Spleen (tissue), 7 donors: ENCODE results near the gene TANC1.

Source experiments
- CTCF ChIP-seq, 11 experiments: fragments of 200-600 bp in 7 of 11; fragments of 450-650 bp in 4 of 11; sonication (generic) in 4 of 11; IDR thresholded peaks in 8 of 11; conservative IDR thresholded peaks in 3 of 11; 1 replicate in 7 of 11; 2 replicates in 4 of 11; pipeline versions ENCODE4 v1.4.0 to v1.8.0; 2016 to 2021; ENCODE audit warnings: antibody characterized with exemption in 11 of 11, inconsistent platforms in 4 of 11, mild to moderate bottlenecking in 1 of 11
- POLR2AphosphoS5 ChIP-seq, 3 donors: sonication (generic); formaldehyde crosslinking; IDR thresholded peaks; one replicate each; pipeline ENCODE4 v1.5.1; 2017; ENCODE audit warnings: antibody characterized with exemption in 3 of 3
- donor health status: DM: no; HTN: no; CAD: no; lungs with moderate emphysema.
- donor health status: DM: no; HTN: no; CAD: no.
- donor health status: DM: no; HTN: no; CAD: no.

- no peak for TF ChIP-seq CTCF (IDR thresholded peaks at IDR 0.05 in 8 of 11, conservative IDR thresholded peaks at IDR 0.05 in 3 of 11)
- TF ChIP-seq POLR2AphosphoS5 (IDR thresholded peaks at IDR 0.05), result no peak
Measured at GRCh38 chr2:159267921-159268320, 299.5 kb downstream of the TANC1 start.
